ENCODE data around the gene OR51B2.

DNA sequence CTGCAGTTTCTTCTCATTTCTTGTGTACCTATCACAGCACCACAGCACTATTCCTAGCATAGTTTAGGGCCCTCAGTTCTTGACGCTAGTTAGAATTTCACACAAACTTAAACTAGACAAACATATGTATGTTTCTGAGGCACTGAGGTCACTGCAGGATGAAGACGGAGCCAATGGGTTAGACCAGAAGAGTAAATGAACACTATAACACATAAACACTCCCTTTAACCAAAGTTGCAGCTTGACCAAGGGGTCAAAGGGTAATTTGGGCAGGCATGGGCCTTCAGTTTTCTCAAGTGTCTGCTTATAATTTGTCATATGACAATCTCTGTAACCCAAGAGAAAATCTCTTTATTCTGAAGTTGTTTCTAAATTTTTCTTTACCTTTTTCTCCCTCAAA lies 41.5 kb downstream of the OR51B2 start:
- no peak for TF ChIP-seq POLR2A (IDR thresholded peaks at IDR 0.05)
- TF ChIP-seq, protein P1, sequence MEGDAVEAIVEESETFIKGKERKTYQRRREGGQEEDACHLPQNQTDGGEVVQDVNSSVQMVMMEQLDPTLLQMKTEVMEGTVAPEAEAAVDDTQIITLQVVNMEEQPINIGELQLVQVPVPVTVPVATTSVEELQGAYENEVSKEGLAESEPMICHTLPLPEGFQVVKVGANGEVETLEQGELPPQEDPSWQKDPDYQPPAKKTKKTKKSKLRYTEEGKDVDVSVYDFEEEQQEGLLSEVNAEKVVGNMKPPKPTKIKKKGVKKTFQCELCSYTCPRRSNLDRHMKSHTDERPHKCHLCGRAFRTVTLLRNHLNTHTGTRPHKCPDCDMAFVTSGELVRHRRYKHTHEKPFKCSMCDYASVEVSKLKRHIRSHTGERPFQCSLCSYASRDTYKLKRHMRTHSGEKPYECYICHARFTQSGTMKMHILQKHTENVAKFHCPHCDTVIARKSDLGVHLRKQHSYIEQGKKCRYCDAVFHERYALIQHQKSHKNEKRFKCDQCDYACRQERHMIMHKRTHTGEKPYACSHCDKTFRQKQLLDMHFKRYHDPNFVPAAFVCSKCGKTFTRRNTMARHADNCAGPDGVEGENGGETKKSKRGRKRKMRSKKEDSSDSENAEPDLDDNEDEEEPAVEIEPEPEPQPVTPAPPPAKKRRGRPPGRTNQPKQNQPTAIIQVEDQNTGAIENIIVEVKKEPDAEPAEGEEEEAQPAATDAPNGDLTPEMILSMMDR (IDR thresholded peaks at IDR 0.05): no peak

All from esophagus squamous epithelium (tissue), 4 donors.